ENCODE data around the gene ARL3. TPM values are rescaled to one million over a fixed set of nuclear protein-coding genes. Genes with fewer than 3 reads are reported as not detected.
"Not testable (repeated sequence)": the region's sequence is repeated elsewhere in the genome, so short reads cannot be mapped to it uniquely, and the experiment has no call there.

ARL3 gene
- total RNA-seq, 1 experiment from 2014 or later, result 17.9 TPM

DNA sequence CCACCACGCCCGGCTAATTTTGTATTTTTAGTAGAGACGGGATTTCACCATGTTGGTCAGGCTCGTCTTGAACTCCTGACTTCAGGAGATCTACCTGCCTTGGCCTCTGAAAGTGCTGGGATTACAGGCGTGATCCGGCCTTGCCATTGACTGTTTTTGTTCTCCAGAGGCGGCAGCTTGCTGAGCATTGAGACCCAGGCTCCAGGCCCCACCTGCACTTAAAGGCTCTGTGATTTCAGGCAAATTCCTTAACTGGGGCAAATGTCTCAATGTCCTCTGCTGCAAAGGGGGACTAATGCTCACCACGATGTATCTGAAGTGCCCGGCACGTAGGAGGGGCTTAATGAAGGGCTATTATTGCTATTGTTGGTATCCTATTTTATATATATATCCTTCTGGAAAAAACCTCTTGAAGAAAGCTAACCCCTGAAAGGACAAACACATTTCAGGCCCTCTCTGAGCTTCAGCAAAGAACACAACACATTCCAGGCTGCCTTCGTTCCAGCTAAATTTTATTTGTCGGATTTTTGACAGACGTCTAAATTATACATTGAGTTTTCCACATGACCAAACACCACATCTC, 40.9 kb downstream of the ARL3 start:
- DNase-seq (ENCODE audit: low spot score), result no peak

DNA sequence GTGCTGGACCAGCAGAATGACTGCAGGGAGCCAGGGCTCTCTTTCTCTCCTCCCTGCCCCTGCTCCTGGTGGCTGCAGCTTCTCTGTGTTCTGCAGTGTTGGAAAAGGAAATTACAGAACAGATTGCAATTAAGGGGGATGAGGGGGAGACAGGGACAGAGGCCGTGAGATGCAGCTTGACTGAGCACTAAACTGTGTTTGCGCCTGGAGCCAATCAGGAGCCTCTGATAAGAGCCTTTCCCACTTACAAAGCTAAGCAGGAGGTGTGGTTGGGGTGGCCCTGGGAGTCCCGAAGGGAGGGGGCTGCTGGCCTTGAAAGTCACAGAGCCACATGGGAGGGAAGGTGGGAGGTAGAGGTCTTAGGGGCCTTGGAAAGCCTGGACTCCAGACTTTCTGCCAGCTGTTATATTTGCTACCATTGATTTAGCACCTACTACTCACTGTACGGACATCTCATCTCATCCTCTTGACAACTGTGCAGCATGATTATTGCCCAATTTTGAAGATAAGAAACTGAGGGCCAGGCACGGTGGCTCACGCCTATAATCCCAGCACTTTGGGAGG, 43.2 kb downstream of the ARL3 start:
- DNase-seq (ENCODE audit: low spot score), result no peak

DNA sequence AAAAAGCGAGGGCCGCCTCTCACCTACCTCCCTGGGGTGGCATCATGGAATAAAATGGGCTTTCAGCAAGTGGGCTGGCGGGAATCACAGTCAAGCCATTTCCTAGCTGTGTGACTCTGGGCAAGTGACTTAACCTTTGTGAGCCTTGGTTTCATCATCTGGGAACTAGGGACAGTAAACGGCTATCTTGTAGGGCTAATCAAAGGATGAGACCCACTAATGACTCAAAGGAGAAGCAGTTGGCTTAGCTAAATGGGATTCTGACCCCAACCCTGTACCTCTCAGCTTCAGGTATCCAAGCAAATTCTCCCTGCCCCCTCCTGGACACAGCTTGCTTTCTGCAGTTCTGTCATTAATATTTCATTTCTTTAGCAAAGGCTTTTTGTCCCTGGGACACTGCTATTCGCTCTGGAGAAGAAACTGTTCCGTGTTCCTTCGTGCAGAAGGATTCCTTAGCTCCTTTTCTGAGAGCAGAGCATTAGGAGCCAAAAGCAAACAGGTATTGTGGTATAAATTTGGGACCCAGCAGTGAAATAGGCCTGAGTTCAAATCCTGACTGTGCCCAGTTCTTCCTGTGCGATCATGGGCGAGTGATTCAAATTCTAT, 44.0 kb downstream of the ARL3 start:
- DNase-seq (ENCODE audit: low spot score), result no peak

DNA sequence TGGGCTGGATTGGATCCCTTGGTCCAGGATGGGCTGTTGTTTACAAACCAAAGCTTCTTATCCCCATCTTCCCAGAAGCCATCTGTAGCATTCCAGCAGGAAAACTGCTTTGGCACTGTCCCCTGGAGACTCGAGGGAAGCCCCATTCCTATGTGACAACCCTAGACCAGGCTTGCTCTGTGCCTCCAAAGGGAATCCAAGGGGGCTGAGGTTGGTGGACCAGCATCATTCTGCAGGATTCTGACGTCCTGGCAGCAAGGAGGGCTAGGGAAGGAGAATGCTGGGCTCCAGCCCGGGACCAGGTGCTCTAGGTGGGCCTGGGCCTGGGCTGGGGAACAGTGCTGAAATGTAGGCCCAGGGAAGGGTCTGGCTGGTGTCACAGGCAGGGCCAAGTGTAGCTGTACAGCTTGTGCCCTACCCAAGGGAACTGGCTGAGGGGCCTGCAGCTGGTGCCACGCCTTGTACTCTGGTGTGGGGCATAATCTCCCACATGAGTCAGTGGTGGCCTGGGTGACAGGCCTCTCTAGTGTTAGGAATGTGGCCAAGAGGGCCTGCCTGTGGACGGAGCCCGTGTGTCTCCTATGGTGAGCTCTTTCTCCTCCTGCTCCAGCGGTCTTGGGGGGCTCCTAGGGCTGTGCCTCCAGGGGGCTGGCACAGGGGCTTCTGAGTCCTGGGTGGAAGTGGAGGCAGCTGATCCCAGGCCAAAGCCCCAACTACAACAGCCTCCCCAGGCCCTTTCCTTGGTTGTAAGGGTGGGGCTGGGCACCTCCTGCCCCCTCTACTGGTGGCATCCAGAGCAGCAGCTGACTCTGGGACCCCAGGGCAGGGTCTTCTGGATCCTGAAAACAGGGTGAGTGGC, 44.8 kb downstream of the ARL3 start:
- DNase-seq (ENCODE audit: low spot score), result peak; percentile 72

DNA sequence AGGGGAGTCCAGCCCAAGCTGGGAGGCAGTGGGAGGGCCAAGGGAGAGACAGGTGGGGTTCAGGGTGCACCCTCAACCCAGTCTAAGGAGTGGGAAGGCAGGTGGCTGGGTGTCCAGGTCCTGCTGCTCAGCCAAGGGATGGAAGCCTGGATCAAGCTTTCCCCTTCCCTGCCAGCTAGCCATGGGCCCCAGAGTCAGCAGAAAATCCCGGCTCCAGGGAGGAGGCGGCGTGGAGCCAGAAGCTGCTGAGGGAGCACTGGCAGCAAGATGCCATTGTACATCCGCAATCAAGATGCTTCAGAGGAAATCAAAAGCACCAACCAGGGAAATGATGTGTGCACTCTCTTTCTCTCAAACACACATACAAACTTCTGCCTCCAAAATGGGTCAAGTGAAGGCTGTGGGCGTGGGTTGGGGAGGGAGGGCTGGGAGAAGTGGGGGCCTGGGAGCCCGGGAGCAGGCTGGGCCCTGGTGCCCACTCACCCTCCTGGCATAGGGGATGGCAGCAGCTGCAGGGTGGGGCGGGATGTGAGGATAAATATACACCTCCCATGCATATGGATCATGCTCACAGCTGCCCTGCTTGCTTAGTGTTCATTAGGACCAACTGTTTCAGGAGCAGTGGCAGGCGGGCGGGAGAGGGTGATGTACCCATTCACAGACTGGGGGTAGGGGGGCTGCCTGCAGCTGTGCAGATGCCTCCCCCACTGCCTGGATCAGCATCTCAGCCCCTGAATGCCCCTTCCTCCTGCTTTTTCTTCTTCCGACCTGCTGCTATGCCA, 45.7 kb downstream of the ARL3 start:
- no peak for DNase-seq (ENCODE audit: low spot score)

DNA sequence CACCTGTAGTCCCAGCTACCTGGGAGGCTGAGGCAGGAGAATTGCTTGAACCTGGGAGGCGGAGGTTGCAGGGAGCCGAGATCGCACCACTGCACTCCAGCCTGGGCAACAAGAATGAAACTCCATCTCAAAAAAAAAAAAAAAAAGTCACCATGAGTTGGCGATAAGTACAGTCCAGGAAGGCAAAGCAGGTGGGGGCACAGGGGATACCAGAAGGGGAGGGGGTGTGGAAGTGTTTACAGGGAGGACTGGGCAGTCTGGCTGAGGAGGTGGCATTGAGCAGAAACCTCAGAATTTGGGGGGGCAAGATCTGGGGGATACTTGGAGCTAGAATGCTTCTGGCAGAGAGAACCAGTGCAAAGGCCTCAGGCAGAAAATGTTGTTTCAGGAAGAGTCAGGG, 46.8 kb downstream of the ARL3 start:
- DNase-seq (ENCODE audit: low spot score), result not testable (repeated sequence)

DNA sequence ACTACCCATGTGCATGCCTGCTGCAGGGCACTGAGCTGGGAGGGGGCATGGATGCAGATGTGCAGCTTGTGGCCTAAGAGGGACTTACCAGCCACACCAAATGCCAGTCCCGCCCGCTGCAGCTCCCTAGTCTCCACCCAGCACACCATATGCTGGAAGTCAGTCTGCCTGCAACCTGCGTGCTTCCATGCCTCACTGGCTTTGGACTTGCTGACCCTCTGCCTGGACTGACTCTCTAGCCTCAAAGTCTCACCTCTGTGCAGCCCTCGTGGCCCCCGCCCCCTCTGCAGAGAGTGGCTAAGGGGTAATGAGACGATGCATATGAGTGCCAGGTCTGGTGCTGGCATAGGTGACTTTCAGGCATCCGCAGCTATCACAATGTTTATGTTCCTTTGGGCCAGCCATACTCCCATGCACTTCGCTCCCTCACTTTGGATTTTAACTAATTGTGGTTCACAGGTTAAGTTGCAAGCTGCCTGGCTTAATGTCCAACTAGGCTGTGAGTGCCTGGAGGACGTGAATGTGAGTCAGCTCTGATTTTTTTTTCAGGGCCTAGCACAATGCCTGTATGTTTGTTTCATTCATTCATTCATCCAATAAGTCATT, 48.2 kb downstream of the ARL3 start:
- no peak for DNase-seq (ENCODE audit: low spot score)

DNA sequence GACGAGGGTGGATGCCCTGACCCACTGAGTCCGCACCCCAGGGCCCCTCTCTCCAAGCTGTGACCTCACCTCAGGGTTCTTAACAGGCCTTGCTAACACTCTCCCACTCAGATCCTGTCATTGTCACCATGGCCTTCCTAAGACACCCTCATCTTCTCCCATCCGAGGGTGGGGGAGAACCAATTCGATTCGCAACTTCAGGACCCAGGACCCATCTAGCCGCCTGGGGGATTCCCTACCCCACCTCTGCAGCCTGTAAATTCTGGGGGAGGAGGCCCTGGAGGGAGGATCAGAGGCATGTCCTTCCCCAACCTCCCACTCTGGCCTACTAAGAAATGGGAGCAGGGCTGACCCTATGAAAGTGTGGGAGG, 52.6 kb downstream of the ARL3 start:
- no peak for DNase-seq (ENCODE audit: low spot score)

DNA sequence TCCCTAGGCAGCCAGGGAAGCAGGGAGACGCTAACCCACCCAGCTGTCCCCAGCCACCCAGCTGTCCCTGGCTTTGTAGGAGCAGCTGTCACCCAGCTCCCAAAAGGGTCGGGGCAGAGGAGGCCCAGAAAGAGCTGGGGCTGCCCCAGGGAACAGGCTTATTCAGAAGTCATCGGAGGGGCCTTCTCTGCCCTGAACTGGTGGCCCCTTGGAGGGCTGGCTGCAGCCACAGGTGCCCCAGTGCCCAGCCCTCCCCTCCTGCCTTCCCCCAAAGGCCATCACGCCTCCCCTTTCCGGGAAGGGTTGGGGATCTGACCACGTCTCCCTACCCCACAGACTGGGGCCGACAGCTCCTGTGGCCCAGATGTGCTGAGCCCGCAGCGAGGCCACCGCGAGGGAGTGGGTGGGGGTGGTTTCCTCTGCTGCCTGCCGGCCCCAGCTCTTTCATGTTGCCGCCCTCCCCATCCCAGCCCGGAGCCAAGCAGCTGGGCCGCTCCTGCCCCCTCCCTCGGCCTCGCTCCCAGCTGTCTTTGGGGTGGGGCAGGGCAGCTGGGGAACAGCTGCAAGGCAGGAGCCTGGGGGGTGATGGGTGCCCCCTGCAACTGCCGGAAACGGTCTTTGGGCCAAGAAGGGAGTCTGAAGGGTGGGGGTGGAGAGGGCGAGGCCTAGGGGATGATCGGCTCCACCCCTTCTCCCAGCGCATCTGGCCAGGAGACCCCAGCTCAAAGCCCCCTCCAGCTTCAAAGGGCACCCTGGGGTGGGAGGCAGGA, 53.1 kb downstream of the ARL3 start:
- DNase-seq (ENCODE audit: low spot score), result no peak

DNA sequence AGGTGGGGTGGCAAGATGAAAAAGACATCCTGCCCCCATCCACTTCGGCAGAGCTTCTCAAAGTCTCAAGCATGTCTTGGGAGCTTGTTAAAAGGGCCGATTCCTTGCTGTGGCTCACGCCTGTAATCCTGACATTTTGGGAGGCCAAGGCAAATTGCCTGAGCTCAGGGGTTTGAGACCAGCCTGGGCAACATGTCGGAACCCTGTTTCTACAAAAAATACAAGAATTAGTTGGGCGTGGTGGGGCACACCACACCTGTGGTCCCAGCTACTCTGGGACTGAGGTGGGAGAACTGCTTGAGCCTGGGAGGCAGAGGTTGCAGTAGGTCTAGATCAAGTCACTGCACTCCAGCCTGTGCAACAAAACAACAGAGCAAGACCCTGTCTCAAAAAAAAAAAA, 55.4 kb downstream of the ARL3 start:
- no peak for DNase-seq (ENCODE audit: low spot score)

DNA sequence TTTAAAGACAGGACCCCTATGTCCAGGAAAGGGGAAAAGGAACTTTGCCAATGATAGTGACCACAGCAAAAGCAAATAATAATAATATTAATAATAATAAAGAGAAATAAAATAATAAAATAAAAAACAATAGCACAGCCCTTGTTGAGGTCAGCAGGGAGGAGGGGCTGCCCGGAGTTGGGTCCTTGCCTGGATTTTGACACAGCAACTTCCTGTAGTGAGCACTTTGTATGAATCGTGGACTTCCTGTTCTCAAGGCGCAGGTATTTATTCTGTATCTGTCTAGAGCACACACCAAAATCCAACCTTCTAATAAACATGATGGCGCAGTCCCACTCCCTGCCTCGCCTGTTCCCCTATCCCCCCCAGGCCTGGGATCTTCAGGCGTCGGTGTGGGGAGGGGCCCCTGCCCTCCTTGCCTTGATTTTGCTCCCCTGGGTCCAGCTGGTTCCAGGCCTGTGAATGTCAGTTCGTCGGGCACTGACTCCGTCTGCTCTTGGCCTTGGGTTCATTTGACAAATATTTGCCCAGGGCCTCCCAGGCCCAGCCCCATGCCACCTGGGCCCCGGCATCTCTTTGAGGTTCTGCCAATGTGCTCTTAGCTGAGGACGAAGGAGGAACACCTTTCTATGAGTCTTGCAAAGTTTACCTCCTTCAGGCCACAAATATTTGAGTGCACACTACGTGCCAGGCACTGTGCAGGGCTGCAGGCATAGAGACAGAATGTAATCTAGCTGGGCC, 56.0 kb downstream of the ARL3 start:
- DNase-seq (ENCODE audit: low spot score), result no peak

DNA sequence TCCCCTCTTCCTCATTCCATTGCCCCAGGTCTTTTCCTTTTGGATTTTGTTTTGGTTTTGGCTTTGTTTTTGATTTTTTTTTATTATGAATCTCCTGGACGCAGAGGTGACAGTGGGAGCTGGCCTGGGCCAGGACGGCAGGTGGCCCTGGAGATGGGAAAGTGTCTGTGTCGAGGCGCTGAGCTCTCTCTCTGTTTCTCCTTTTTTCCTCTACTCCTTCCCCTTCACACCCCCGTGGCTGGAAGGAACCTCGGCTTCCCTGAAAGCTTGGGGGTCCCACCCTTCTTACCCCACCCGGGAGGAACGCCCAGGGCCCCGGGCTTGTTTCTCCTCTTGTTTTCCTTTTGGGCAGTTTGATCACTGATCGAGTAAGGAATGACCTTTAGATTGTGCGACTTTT, 56.7 kb downstream of the ARL3 start:
- no peak for DNase-seq (ENCODE audit: low spot score)

DNA sequence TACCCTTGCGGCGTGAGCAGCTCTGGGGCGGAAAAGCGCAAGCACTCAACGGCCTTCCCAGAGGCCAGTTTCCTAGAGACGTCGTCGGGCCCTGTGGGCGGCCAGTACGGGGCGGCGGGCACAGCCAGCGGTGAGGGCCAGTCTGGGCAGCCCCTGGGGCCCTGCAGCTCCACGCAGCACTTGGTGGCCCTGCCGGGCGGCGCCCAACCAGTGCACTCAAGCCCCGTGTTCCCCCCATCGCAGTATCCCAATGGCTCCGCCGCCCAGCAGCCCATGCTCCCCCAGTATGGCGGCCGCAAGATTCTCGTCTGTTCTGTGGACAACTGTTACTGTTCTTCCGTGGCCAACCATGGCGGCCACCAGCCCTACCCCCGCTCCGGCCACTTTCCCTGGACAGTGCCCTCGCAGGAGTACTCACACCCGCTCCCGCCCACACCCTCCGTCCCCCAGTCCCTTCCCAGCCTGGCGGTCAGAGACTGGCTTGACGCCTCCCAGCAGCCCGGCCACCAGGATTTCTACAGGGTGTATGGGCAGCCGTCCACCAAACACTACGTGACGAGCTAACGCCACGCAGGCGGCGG, 57.3 kb downstream of the ARL3 start:
- no peak for DNase-seq (ENCODE audit: low spot score)

DNA sequence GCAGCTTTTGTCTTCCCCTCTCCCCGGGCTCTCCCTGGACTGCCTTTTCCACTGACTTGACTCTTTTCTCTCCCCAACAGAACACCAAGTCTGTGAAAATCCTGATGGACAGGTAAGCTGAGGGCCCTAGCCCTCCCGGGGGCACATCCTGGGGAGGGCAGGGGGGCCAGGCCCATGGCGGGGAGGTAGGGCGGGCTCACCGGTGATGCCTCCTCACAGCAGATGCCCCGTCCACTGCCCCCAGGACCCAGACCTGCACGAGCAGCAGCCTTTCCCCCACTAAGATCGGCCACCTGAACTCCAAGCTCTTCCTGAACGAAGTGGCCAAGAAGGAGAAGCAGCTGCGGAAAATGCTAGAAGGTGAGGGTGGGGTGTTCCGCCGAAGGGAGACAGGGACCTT, 58.2 kb downstream of the ARL3 start:
- DNase-seq (ENCODE audit: low spot score), result no peak

DNA sequence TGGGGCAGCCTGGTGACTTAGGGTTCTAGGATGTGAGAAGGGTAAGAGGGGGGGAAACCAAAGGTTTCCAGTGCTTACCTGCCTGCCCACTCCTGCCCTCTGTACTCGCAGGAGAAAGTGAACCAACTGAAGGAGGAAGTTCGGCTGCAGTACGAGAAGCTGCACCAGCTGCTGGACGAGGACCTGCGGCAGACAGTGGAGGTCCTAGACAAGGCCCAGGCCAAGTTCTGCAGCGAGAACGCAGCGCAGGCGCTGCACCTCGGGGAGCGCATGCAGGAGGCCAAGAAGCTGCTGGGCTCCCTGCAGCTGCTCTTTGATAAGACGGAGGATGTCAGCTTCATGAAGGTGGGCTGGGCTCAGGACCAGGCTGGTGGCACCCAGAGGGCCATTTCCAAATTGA, 59.2 kb downstream of the ARL3 start:
- no peak for DNase-seq (ENCODE audit: low spot score)

DNA sequence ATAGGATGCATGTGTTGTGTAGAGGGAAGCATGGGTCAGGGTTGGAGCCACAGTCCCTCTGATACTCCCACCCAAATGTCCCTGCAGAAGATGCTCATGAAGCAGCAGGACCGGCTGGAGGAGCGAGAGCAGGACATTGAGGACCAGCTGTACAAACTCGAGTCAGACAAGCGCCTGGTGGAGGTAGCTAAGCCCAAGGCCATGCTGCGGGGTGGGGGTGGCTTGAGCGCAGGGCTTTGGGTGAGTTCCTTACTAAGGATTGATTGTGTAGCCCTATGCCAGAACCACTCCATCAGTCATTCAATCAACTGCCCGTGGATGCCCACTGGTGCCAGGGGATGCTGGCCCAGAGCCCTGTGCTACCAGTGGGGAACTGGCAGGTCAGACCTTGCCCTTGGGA, 59.6 kb downstream of the ARL3 start:
- DNase-seq (ENCODE audit: low spot score), result no peak

DNA sequence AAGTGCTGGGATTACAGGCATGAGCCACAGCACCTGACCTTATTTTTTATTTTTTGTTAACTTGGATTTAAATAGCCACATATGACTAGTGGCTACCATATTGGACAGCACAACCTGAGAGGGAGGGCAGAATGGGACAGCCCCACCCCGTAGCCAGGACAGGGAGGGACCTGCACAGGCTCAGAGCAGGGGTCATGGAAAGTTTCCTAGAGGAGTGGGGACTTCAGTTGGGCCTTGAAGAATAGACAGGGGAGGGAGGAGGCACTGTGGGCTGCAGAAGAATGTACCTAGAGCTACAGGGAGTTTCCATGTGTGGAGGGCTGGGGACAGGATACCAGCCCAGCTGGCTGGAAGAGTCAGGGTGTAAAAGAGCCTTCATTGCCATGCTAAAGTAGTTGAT, 61.1 kb downstream of the ARL3 start:
- DNase-seq (ENCODE audit: low spot score), result no peak

DNA sequence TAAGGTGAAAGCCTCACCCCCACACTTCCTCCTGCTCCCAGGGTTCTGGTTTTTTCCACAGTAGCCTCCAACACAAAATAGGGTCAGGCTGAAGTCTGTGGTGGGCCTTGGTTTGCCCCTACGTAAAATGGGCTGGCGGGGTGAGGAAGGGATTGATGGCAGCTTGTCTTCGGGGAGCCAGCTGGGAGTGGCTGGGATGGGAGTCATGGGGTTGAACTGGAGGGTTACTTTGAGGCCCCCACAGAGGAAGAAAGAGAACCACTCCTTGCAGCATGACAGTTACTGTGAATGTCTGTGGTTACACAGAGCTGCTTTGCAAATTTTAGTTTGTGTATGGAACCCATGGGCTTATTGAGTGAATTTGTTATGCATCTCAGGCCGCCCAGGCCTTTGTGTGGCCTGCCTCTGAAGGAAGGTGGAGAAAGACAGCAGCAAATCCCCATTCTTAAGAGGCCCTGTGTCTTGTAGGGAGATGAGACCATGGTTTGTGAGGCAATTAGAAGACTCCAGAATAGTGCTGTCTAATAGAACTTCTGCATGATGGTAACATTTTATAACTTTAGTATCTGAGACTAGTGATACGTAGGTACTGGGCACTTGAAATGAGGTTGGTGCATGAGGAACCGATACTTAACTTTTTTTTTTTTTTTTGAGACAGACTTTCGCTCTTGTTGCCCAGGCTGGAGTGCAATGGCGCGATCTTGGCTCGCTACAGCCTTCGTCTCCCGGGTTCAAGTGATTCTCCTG, 61.9 kb downstream of the ARL3 start:
- no peak for DNase-seq (ENCODE audit: low spot score)
